Keratinocyte (primary cell): Measurements from ENCODE around the gene RAF1.

Source experiments
- CTCF ChIP-seq, 3 experiments: IDR thresholded peaks in 1 of 3; conservative IDR thresholded peaks in 1 of 3; optimal IDR thresholded peaks in 1 of 3; 2 replicates in 2 of 3; 3 replicates in 1 of 3; pipeline versions ENCODE3 to v1.5.1; 2011; ENCODE audit warnings: low read length in 3 of 3, mild to moderate bottlenecking in 3 of 3, moderate library complexity in 2 of 3, control low read depth in 1 of 3, inconsistent platforms in 1 of 3; ENCODE audit not compliant: insufficient read depth in 2 of 3; ENCODE audit errors: extremely low read depth in 1 of 3
- EZH2 ChIP-seq: IDR thresholded peaks from one replicate; pipeline ENCODE4 v1.6.1; 2012; ENCODE audit warnings: inconsistent platforms, mild to moderate bottlenecking, low read length, moderate library complexity

- TF ChIP-seq CTCF (optimal IDR thresholded peaks at IDR 0.05 in 1 of 3, IDR thresholded peaks at IDR 0.05 in 1 of 3, conservative IDR thresholded peaks at IDR 0.05 in 1 of 3; ENCODE audit: extremely low read depth in 1 of 3, insufficient read depth in 2 of 3, low read length in 3 of 3) = no peak
- TF ChIP-seq EZH2 = no peak
These were observed 39.9 kb downstream of the RAF1 start for GRCh38 chr3:12624056-12624455.
